Endothelial cell of umbilical vein (primary cell): ENCODE data around the gene STRBP. TPM values are rescaled to one million over a fixed set of nuclear protein-coding genes. Genes with fewer than 3 reads are reported as not detected.

ENCODE experiments used
- BruUV-seq: library from RNA; stranded (reverse); fragments of 400-500 nt; replicated peaks from 2 replicates; lab custom pipeline; 2021; lab: Mats Ljungman, UMichigan
- CTCF ChIA-PET: fragments of 300-600, 350-600 bp; sonication (Branson Sonifier 250); formaldehyde crosslinking; loops from one replicate; lab custom pipeline; 2021; ENCODE audit warnings: antibody characterized with exemption, inconsistent platforms; lab: Charles Lee
- POLR2A ChIA-PET: fragments of 300-600, 350-600 bp; sonication (Branson Sonifier 250); formaldehyde crosslinking; loops from one replicate; lab custom pipeline; 2021; ENCODE audit warnings: antibody characterized with exemption, inconsistent platforms; lab: Charles Lee
- DNase-seq: peaks from one replicate; pipeline ENCODE4 v3.0.0-alpha.2; 2011; ENCODE audit warnings: low read depth, low spot score
- FAIRE-seq: peaks from 2 replicates; lab custom pipeline; 2011; peaks lifted over from hg19 to GRCh38; lab: Jason Lieb, UNC
- H2AFZ ChIP-seq: 2 replicates; pipeline ENCODE4 v1.6.0; 2012; ENCODE audit warnings: low read depth, low read length, control low read depth, inconsistent platforms
- H3K27ac ChIP-seq: 2 replicates; pipeline ENCODE4 v1.5.1; 2011; ENCODE audit warnings: low read depth, mild to moderate bottlenecking, control low read depth, low read length, moderate library complexity; ENCODE audit not compliant: insufficient read depth
- H3K27me3 ChIP-seq, 2 experiments: 2 replicates each; pipeline versions ENCODE4 v1.6.0 to v1.6.1; 2011; ENCODE audit warnings: low read length in 2 of 2, mixed read lengths in 1 of 2; ENCODE audit not compliant: control insufficient read depth in 2 of 2, insufficient read depth in 2 of 2
- H3K36me3 ChIP-seq, 2 experiments: 2 replicates in 1 of 2; 3 replicates in 1 of 2; pipeline ENCODE4 v1.5.1; 2011; ENCODE audit warnings: low read length in 2 of 2, mild to moderate bottlenecking in 1 of 2, moderate library complexity in 1 of 2; ENCODE audit not compliant: control insufficient read depth in 2 of 2, insufficient read depth in 2 of 2; ENCODE audit errors: extremely low read depth in 1 of 2
- H3K4me1 ChIP-seq: 3 replicates; pipeline ENCODE4 v1.5.1; 2011; ENCODE audit warnings: mild to moderate bottlenecking, low read length; ENCODE audit not compliant: control insufficient read depth, insufficient read depth; ENCODE audit errors: extremely low read depth
- H3K4me2 ChIP-seq: 2 replicates; pipeline ENCODE4 v1.6.1; 2011; ENCODE audit warnings: low read length, control low read depth, mixed read lengths; ENCODE audit not compliant: insufficient read depth
- H3K4me3 ChIP-seq, 3 experiments: fragments of 200-600 bp in 1 of 3; sonication (generic), shearing (Covaris generic) in 1 of 3; replicated peaks in 1 of 3; 2 replicates each; pipeline ENCODE4 v1.5.1; 2011 to 2016; ENCODE audit warnings: control low read depth in 3 of 3, low read length in 3 of 3, mild to moderate bottlenecking in 2 of 3, inconsistent platforms in 1 of 3, low read depth in 1 of 3, moderate library complexity in 1 of 3; ENCODE audit not compliant: insufficient read depth in 1 of 3
- H3K79me2 ChIP-seq: 2 replicates; pipeline ENCODE4 v1.6.0; 2012; ENCODE audit warnings: low read length, inconsistent platforms; ENCODE audit not compliant: control insufficient read depth, insufficient read depth
- H3K9ac ChIP-seq: replicated peaks from 2 replicates; pipeline ENCODE3; 2011; ENCODE audit warnings: low read length, control low read depth; ENCODE audit not compliant: insufficient read depth; ENCODE audit errors: extremely low read depth
- H3K9me1 ChIP-seq: replicated peaks from 3 replicates; pipeline ENCODE4 v1.6.0; 2011; ENCODE audit warnings: mild to moderate bottlenecking, low read length; ENCODE audit not compliant: control insufficient read depth, insufficient read depth; ENCODE audit errors: extremely low read depth
- H3K9me3 ChIP-seq: replicated peaks from 2 replicates; pipeline ENCODE4 v1.5.1; 2012; ENCODE audit warnings: low read length, inconsistent platforms; ENCODE audit not compliant: control insufficient read depth, insufficient read depth
- H4K20me1 ChIP-seq: replicated peaks from 2 replicates; pipeline ENCODE3; 2011; ENCODE audit warnings: mild to moderate bottlenecking, low read length; ENCODE audit not compliant: control insufficient read depth, insufficient read depth; ENCODE audit errors: extremely low read depth
- CTCF ChIP-seq, 2 donors: IDR thresholded peaks; 1 replicate in 1 of 2; 2 replicates in 1 of 2; pipeline ENCODE4 v1.5.1; 2011; ENCODE audit warnings: low read length in 2 of 2, mild to moderate bottlenecking in 2 of 2, moderate library complexity in 2 of 2, control low read depth in 1 of 2, inconsistent platforms in 1 of 2, low read depth in 1 of 2; ENCODE audit not compliant: insufficient read depth in 1 of 2; ENCODE audit errors: extremely low read depth in 1 of 2
- EZH2 ChIP-seq: IDR thresholded peaks from 2 replicates; pipeline ENCODE4 v1.6.1; 2012; ENCODE audit warnings: borderline replicate concordance, low read depth, mild to moderate bottlenecking, moderate library complexity, low read length, inconsistent platforms; ENCODE audit not compliant: severe bottlenecking
- FOS ChIP-seq: IDR thresholded peaks from 2 replicates; pipeline ENCODE4 v1.6.1; 2011; ENCODE audit warnings: mild to moderate bottlenecking, low read length, moderate library complexity, borderline replicate concordance; ENCODE audit not compliant: insufficient read depth
- GATA2 ChIP-seq: IDR thresholded peaks from 2 replicates; pipeline ENCODE4 v1.7.0; 2011; ENCODE audit warnings: low read depth, mild to moderate bottlenecking, moderate library complexity, mixed read lengths, low read length; ENCODE audit not compliant: insufficient read length, insufficient read depth
- JUN ChIP-seq: IDR thresholded peaks from 2 replicates; pipeline ENCODE4 v1.6.1; 2011; ENCODE audit warnings: borderline replicate concordance, low read depth; ENCODE audit not compliant: insufficient read length, insufficient read depth
- MAX ChIP-seq: IDR thresholded peaks from 2 replicates; pipeline ENCODE4 v1.6.1; 2011; ENCODE audit not compliant: insufficient read depth, insufficient read length
- POLR2A ChIP-seq: IDR thresholded peaks from 2 replicates; pipeline ENCODE4 v1.6.1; 2012; ENCODE audit warnings: low read depth, mild to moderate bottlenecking, control low read depth, low read length
- POLR2AphosphoS5 ChIP-seq: IDR thresholded peaks from 2 replicates; pipeline ENCODE4 v1.6.1; 2012; ENCODE audit warnings: low read depth, mild to moderate bottlenecking, control low read depth, low read length, moderate library complexity; ENCODE audit not compliant: insufficient read depth
- dilution Hi-C: fragments of 300-500 bp; cut with MboI; formaldehyde crosslinking; loops from one replicate; pipeline ENCODE4 v1.15.0; 2019; ENCODE audit warnings: low sequenced_read_pairs; ENCODE audit not compliant: extremely low pct_ligation_motif_present
- intact Hi-C: fragments of 100-400 bp; cut with micrococcal nuclease; formaldehyde crosslinking; loops from one replicate; pipeline ENCODE4 v1.10.0; 2022
- polyA plus RNA-seq, 4 experiments: library from polyadenylated mRNA; depleted of rRNA in 3 of 4; stranded (reverse) in 3 of 4; unstranded in 1 of 4; fragments of >200 nt; gene quantifications; 2 replicates each; pipeline versions ENCODE4 v1.2.1 to v1.2.3, GENCODE V29; 2011 to 2012; ENCODE audit warnings: missing spikeins in 1 of 4
- total RNA-seq: library from RNA; stranded (reverse); gene quantifications from 2 replicates; pipeline ENCODE4 v1.2.3, GENCODE V29; 2021

Gene STRBP
- total and polyA plus RNA-seq, 2 donors (not counting 3 experiments of a cell fraction or from before 2014, with no cell fraction given): 7.7 to 15.4 TPM

- Histone ChIP-seq H2AFZ (no peak overlapping the region), H4K20me1 (no peaks in the 10 kb centered on the region), H3K27ac (no peak overlapping the region), H3K79me2 (no peaks in the 10 kb centered on the region), H3K4me2 (no peak overlapping the region), H3K36me3 (no peaks in the 10 kb centered on the region), H3K9ac (no peak overlapping the region), H3K9me1 (no peaks in the 10 kb centered on the region), H3K27me3 (peaks cover 0 to 2% of the 10 kb centered on the region in 2 experiments), H3K4me1 (no peaks in the 10 kb centered on the region), H3K4me3 (no peak overlapping the region), H3K9me3 (no peaks in the 10 kb centered on the region)
- no peak for DNase-seq
- peak; percentile 8 for FAIRE-seq
- dilution Hi-C loops: no loop called here
- intact Hi-C loops: no loop called here
- ChIA-PET CTCF (interaction anchor here (0.7 kb wide), 1 partner anchor 22 kb away, joined by 3 read pairs; no protein-coding TSS in a partner anchor), POLR2A (no interaction called here)
- TF ChIP-seq GATA2 (no peak), MAX (no peak), JUN (no peak), POLR2AphosphoS5 (no peak), FOS (no peak), CTCF (IDR thresholded peaks at IDR 0.05; ENCODE audit: extremely low read depth in 1 of 2, insufficient read depth in 1 of 2, low read depth in 1 of 2, low read length in 2 of 2) (no peak), EZH2 (no peak), POLR2A (no peak)
- BruUV-seq: no TSS peak
Measured at GRCh38 chr9:123316053-123316718, 47.8 kb upstream of the STRBP start.
